GM12872 (cell line): ENCODE results near the gene RGP1.

Experiments used
- TF ChIP-seq, protein P1 (sequence below): IDR thresholded peaks from 3 replicates; pipeline ENCODE4 v1.5.1; 2011; ENCODE audit warnings: low read depth, mild to moderate bottlenecking, low read length, moderate library complexity; ENCODE audit not compliant: insufficient read depth

Gene RGP1

DNA sequence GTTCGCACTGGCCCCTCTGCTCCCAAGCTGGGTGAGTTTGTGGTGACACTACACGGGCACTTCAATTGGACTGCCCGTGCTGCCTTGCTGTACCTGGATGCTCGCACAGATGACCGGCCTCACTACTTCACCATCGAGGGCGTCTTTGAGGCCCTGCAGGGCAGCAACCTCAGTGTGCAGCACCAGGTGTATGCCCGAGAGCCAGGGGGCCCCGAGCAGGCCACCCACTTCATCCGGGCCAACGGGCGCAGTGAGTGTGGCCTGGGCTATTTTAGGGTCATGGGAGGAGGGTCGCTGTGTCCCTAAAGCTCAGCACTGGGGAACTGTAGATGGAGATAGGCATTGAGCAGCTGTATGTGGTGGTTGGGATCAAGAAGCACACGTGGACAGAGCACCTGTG lies 43.7 kb downstream of the RGP1 start:
- TF ChIP-seq, protein P1, sequence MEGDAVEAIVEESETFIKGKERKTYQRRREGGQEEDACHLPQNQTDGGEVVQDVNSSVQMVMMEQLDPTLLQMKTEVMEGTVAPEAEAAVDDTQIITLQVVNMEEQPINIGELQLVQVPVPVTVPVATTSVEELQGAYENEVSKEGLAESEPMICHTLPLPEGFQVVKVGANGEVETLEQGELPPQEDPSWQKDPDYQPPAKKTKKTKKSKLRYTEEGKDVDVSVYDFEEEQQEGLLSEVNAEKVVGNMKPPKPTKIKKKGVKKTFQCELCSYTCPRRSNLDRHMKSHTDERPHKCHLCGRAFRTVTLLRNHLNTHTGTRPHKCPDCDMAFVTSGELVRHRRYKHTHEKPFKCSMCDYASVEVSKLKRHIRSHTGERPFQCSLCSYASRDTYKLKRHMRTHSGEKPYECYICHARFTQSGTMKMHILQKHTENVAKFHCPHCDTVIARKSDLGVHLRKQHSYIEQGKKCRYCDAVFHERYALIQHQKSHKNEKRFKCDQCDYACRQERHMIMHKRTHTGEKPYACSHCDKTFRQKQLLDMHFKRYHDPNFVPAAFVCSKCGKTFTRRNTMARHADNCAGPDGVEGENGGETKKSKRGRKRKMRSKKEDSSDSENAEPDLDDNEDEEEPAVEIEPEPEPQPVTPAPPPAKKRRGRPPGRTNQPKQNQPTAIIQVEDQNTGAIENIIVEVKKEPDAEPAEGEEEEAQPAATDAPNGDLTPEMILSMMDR: no peak

DNA sequence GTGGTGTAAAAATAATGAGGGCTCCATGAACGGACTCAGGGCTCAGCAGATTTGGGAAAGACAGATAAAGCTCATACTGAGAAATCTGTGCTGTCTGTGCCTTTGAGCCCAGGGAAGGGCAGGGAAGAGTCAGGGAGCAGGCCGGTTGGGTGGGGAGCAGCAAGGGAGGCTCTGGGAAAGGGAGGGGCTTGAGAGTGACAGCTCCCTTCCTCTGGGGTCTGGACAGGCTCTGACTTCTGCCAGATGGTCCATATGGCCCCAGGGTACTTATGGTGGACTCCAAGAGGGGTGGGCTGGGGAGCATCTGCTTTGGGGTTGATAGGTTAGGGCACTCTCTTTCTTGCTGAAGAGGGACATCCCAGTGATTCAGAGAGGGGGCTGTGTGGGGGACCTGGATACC lies 44.4 kb downstream of the RGP1 start:
- TF ChIP-seq, protein P1: no peak

DNA sequence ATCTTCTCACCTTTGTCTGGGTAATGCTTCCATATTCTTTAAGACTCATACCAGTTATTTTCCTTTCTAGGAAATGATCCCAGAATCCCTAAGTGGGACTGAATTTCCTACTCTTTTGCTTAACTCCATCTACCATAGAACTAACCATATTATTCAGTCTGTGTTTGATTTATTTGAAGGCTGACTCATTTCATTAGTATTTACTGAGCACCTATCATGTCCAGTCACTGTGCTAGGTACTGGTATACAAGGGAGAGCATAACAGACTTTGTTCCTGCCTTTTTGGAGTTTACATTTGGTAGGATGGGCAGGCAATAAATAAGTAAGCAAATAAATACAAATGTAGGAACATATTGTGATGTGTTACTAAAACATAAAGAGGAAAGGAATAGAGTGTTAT lies 46.6 kb downstream of the RGP1 start:
- TF ChIP-seq, protein P1: no peak

DNA sequence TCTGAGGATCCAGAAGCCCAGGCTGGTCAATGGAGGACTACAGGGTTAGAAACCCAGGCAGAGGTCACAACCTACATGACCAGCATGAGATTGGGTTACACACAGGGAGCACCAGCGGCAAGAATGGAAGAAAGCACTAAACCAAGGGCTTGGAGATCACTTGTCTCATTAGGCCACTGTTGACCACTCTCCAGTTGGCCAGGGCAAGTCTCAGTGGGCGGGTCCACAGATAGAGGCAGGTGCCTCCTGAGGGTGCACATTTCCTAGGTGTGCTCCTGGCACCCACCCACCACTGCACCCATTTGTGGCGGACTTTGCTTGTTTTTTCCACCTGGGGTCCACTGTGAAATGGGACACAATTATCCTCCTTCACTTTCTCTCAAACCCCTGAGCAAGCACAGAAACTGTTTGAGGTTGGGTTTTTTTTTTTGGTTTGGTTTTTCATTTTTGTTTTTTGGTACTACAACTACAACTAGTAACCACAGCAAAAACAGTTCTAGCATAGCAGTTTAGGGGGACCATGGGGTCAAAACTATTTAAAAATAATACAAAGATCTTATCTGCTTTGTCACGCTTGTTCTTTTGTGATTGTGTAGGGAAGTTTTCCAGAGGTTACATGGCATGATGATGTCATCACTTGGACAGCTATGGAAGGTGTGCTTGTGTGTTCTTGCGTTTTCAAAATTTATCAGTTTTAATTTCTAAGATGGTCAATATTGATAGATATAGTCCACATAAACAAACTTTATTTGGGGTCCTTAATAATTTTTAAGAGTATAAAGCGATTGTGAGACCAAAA lies 48.4 kb downstream of the RGP1 start:
- TF ChIP-seq, protein P1: no peak

DNA sequence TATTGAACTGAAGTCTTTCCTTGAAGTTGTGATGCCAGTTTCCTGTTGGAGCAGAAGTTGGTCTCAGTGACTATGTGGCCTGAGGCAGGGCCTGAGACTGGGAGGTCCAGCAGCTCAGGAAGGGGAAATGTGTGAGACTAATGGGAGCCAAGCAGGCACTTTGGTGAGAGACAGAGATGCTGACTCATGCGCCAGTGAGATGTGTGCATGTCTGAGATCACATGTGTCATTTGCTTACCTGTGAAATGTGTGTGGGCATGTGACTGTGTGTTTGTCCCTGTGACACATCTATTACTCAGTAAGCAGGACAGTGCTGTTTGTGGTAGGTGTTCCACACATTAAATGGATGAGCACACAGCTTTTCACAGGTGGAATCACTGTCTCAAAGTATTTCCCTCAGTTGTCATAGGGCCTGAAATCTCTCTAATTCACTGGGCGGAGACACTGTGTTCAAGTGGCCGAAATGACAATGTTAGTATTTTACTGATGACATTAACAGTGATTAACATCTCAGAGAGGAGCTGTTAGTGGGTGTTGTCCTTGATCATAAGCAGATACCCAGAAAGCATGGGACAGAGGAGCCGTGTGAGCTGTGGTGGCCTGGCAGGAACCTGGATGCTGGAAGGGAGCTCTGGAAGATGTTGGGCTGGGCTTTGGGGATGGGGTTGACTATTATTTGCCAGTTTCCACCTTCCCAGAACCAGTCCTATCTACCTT lies 49.7 kb downstream of the RGP1 start:
- TF ChIP-seq, protein P1: no peak

DNA sequence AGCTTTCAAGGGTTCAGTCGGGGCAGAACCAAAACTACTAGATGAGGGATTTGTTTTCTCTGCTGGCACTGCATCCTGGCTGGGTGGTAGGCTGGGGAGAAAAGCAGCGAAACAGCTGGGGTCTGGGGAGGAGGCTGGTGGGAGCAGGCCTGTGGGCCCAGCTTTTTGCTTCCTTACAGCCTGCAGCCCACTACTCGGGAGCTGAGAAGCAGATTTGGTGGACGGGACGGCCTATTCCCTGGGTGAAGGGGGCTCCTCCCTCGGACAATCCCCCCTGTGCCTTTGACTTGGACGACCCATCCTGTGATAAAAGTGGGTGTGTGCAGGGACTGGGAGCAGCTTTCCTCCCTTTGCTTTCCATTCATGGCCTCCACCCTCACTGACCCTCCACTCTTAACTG lies 51.4 kb downstream of the RGP1 start:
- TF ChIP-seq, protein P1: no peak

DNA sequence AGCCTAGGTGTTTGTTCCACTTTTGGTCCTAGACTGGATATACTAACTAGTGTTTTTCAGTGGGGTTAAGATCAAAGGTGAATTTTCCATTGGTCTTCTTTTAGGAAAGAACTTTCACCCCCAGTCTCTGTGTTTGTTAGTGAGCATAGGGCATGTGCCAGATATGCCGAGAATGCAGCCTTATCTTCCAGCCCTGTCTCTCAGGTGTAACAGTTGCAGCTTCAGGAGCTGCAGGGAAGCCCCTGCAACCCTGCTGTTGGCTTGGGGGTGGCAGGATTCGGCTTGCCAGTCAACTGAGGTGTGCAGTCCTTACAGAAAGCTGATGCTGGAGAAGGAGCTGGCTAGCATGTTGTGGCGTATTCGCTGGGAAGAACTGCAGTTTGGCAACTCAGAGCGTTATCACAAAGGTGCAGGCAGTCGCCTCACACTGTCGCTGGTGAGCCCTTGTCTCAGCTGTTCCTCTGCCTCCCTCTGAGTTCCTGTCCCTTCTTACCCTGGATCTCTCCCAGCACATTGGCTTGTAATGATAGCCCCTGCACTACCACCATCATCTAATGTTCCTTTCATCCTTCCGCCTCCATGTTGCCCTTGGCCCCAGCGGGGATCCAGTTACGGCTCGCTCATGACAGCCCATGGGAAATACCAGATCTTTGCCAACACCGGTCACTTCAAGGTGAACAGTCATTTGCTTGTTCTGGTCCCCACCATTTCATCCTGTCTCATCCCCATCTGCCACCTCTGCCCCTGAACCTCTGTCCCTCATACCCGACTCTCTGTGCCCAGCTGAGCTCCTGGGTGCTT lies 52.4 kb downstream of the RGP1 start:
- TF ChIP-seq, protein P1: no peak
